Measurements from ENCODE around the gene CUL1.
"Not testable (repeated sequence)": the region's sequence is repeated elsewhere in the genome, so short reads cannot be mapped to it uniquely, and the experiment has no call there.

CUL1 gene

GRCh38 chr7:148699024-148699781 lies 500 bp downstream of the CUL1 start:
- no peaks in the 10 kb centered on the region for H3K9me3 ChIP-seq (ENCODE audit: low read depth, low read length)
- DNase-seq (ENCODE audit: low read depth, low spot score): no peak
- peak overlapping the region; percentile 90 for H3K27ac ChIP-seq
- H3K36me3 ChIP-seq (ENCODE audit: insufficient read depth, low read length): no peaks in the 10 kb centered on the region
- peak overlapping the region; percentile 96 for H3K9ac ChIP-seq (ENCODE audit: insufficient read length)
- peak overlapping the region; percentile 91 for H3K4me3 ChIP-seq
- no peak for TF ChIP-seq EZH2 (IDR thresholded peaks at IDR 0.05)
- no peak for TF ChIP-seq FOXP2 (optimal IDR thresholded peaks at IDR 0.05; ENCODE audit: control extremely low read depth, extremely low read length, insufficient read depth)
- TF ChIP-seq POLR2AphosphoS5 (IDR thresholded peaks at IDR 0.05; ENCODE audit: borderline replicate concordance, low read depth, low read length): no peak; the same call in 1 of the 2 replicates

- H3K4me3 ChIP-seq: peak overlapping the region; percentile 91
- H3K9me3 ChIP-seq (ENCODE audit: low read depth, low read length): no peaks in the 10 kb centered on the region
- TF ChIP-seq POLR2AphosphoS5 (IDR thresholded peaks at IDR 0.05; ENCODE audit: borderline replicate concordance, low read depth, low read length) (peak; percentile 31; the same call in 1 of the 2 replicates), FOXP2 (optimal IDR thresholded peaks at IDR 0.05; ENCODE audit: control extremely low read depth, extremely low read length, insufficient read depth) (no peak), EZH2 (IDR thresholded peaks at IDR 0.05) (no peak)
- peak overlapping the region; percentile 90 for H3K27ac ChIP-seq
- no peaks in the 10 kb centered on the region for H3K36me3 ChIP-seq (ENCODE audit: insufficient read depth, low read length)
- DNase-seq (ENCODE audit: low read depth, low spot score): no peak
- peak overlapping the region; percentile 96 for H3K9ac ChIP-seq (ENCODE audit: insufficient read length)
Observed at GRCh38 chr7:148699782-148700629, 1.3 kb downstream of the CUL1 start.

- peak overlapping the region; percentile 90 for H3K27ac ChIP-seq
- H3K9ac ChIP-seq (ENCODE audit: insufficient read length): peak overlapping the region; percentile 96
Observed at GRCh38 chr7:148700661-148701064, 2.0 kb downstream of the CUL1 start.

GRCh38 chr7:148701414-148701813 lies 2.7 kb downstream of the CUL1 start:
- TF ChIP-seq POLR2AphosphoS5 (IDR thresholded peaks at IDR 0.05; ENCODE audit: borderline replicate concordance, low read depth, low read length) (no peak), FOXP2 (optimal IDR thresholded peaks at IDR 0.05; ENCODE audit: control extremely low read depth, extremely low read length, insufficient read depth) (no peak), EZH2 (IDR thresholded peaks at IDR 0.05) (no peak)
- peak overlapping the region; percentile 90 for H3K27ac ChIP-seq

More at GRCh38 chr7:148700661-148701064, 2.0 kb downstream of the CUL1 start:
- Histone ChIP-seq H3K4me3 (peak overlapping the region; percentile 91), H3K9me3 (ENCODE audit: low read depth, low read length) (no peaks in the 10 kb centered on the region), H3K36me3 (ENCODE audit: insufficient read depth, low read length) (no peaks in the 10 kb centered on the region)
- no peak for DNase-seq (ENCODE audit: low read depth, low spot score)
- TF ChIP-seq FOXP2 (optimal IDR thresholded peaks at IDR 0.05; ENCODE audit: control extremely low read depth, extremely low read length, insufficient read depth) (peak; percentile 18), POLR2AphosphoS5 (IDR thresholded peaks at IDR 0.05; ENCODE audit: borderline replicate concordance, low read depth, low read length) (no peak; the same call in none of the 2 replicates), EZH2 (IDR thresholded peaks at IDR 0.05) (no peak)

GRCh38 chr7:148702876-148703670 lies 4.4 kb downstream of the CUL1 start:
- H3K27ac ChIP-seq: no peak overlapping the region
- TF ChIP-seq FOXP2 (optimal IDR thresholded peaks at IDR 0.05; ENCODE audit: control extremely low read depth, extremely low read length, insufficient read depth): no peak
- TF ChIP-seq EZH2 (IDR thresholded peaks at IDR 0.05): no peak
- TF ChIP-seq POLR2AphosphoS5 (IDR thresholded peaks at IDR 0.05; ENCODE audit: borderline replicate concordance, low read depth, low read length): no peak
- no peaks in the 10 kb centered on the region for H3K36me3 ChIP-seq (ENCODE audit: insufficient read depth, low read length)
- H3K9me3 ChIP-seq (ENCODE audit: low read depth, low read length): no peaks in the 10 kb centered on the region
- no peak overlapping the region for H3K9ac ChIP-seq (ENCODE audit: insufficient read length)
- no peak for DNase-seq (ENCODE audit: low read depth, low spot score)
- 0 out of 2 replicates have a peak overlapping the region, but pooled peaks have one; percentile 13 for H3K4me3 ChIP-seq

More at GRCh38 chr7:148701414-148701813, 2.7 kb downstream of the CUL1 start:
- Histone ChIP-seq H3K36me3 (ENCODE audit: insufficient read depth, low read length) (no peaks in the 10 kb centered on the region), H3K9ac (ENCODE audit: insufficient read length) (peak overlapping the region; percentile 96), H3K9me3 (ENCODE audit: low read depth, low read length) (no peaks in the 10 kb centered on the region), H3K4me3 (peak overlapping the region; percentile 91)
- DNase-seq (ENCODE audit: low read depth, low spot score): no peak

- H3K36me3 ChIP-seq (ENCODE audit: insufficient read depth, low read length); H3K9ac ChIP-seq (ENCODE audit: insufficient read length); H3K9me3 ChIP-seq (ENCODE audit: low read depth, low read length); H3K4me3 ChIP-seq; H3K27ac ChIP-seq; DNase-seq (ENCODE audit: low read depth, low spot score): not testable (repeated sequence)
Observed at GRCh38 chr7:148703671-148703962, 4.9 kb downstream of the CUL1 start.

- no peak overlapping the region for H3K4me3 ChIP-seq
- no peak for TF ChIP-seq FOXP2 (optimal IDR thresholded peaks at IDR 0.05; ENCODE audit: control extremely low read depth, extremely low read length, insufficient read depth)
- TF ChIP-seq POLR2AphosphoS5 (IDR thresholded peaks at IDR 0.05; ENCODE audit: borderline replicate concordance, low read depth, low read length): no peak
- TF ChIP-seq EZH2 (IDR thresholded peaks at IDR 0.05): no peak
- H3K27ac ChIP-seq: no peak overlapping the region
- no peaks in the 10 kb centered on the region for H3K36me3 ChIP-seq (ENCODE audit: insufficient read depth, low read length)
- no peaks in the 10 kb centered on the region for H3K9me3 ChIP-seq (ENCODE audit: low read depth, low read length)
- no peak for DNase-seq (ENCODE audit: low read depth, low spot score)
- no peak overlapping the region for H3K9ac ChIP-seq (ENCODE audit: insufficient read length)
Observed at GRCh38 chr7:148704189-148704588, 5.5 kb downstream of the CUL1 start.

- TF ChIP-seq EZH2 (IDR thresholded peaks at IDR 0.05) (no peak), FOXP2 (optimal IDR thresholded peaks at IDR 0.05; ENCODE audit: control extremely low read depth, extremely low read length, insufficient read depth) (no peak), POLR2AphosphoS5 (IDR thresholded peaks at IDR 0.05; ENCODE audit: borderline replicate concordance, low read depth, low read length) (no peak)
- no peak overlapping the region for H3K27ac ChIP-seq
- DNase-seq (ENCODE audit: low read depth, low spot score): no peak
- H3K36me3 ChIP-seq (ENCODE audit: insufficient read depth, low read length): no peaks in the 10 kb centered on the region
- no peak overlapping the region for H3K9ac ChIP-seq (ENCODE audit: insufficient read length)
- H3K4me3 ChIP-seq: no peak overlapping the region
- H3K9me3 ChIP-seq (ENCODE audit: low read depth, low read length): no peaks in the 10 kb centered on the region
Observed at GRCh38 chr7:148704970-148705369, 6.3 kb downstream of the CUL1 start.
